ENCODE results near the gene UNC79.

UNC79 gene

DNA sequence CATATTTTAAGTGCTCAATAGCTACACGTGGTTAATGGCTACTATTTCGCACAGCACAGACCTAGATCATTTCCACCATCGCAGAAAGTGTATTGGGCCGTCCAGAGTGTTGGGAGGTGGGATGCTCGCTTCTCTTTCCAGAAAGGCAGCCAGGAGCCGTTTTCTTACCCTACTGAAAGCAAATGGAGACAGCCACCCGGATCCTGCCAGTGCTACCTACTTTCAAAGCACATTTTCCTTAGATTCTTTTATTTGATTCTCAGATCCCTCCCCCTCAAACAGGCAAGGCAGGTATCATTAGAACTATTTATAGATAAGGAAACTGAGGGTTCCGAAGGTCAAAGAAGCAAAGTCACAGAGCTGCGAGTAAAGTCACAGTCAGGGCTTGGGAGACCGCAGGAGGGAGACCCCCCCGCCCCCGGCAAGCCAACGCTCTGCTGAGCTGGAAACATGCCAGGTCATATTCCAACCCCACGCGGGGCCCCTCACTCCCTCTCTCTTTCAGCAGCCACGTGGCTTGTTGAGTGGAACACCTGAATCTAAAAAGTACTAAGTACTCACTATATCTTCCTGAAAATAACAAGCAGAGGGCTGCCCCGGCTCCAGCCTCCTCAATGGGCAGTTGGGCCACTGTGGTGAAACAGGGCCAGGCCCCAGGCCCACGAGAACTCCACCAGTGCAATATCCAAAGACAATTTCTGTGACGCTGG is 321.4 kb downstream of the UNC79 start:
- DNase-seq (ENCODE audit: low read depth): no peak

DNA sequence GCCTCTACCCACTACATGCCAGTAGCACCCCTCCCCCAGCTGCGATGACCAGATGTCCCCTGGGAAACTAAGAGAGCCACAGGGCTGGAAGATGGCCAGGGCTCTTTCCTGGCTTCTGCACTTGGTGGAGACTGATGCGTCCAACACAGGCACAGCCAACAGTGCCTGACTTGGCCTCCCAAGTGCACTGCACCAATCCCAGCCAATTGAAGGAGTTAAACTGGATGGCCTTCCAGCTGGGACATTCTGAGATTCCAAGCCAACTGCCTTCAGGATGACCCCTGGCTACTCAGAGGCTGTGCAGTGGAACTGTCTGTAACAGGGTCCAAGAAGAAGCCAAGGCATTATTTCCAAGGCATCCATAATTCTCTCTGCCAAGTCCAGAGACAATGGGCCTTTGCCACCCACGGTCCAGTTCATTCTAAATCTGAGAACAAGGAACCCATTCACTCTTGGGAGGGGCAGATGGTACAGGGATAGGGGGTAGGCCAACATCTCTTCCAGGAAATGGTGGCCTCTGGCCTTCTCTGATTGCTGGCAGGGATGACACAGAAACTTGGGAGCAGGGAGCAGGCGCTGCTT is 322.3 kb downstream of the UNC79 start:
- DNase-seq (ENCODE audit: low read depth): no peak

DNA sequence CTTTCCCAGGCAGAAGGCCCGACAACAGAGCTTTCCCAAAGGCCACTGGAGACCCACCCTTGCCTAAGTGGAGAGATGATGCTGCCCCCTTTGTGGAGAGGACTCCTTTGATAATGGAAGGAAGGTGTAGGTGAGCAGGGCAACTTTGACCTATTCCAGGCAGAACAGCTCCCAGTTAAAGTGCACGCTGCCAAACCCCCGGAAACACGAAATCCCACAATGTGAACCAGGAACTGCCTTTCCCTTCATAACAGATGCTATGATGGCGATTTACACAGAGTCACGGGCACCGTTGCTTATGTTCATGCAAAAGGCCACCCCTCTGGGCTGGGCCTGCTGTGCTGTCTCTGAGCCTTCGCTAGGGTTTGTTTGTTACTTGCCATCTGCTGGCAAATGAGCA is 322.9 kb downstream of the UNC79 start:
- DNase-seq (ENCODE audit: low read depth): no peak

DNA sequence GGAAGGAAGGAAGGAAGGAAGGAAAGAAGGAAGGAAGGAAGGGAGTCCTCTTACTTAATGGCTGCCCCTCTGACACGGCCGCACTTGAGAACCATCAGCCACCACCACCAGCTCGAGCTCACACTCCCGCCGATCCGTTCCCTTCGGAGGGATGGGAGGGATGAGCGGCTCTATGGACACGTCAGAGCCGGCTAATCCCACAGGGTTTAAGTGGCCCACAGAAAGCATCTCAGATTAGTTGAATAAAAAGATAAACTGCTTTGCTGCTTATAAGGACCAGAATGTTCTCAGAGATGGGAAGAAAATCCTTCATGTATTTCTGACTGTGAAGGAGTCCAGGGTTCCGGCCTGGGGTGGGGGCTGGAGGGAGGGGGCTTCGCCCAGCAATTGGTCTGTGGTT is 326.5 kb downstream of the UNC79 start:
- DNase-seq (ENCODE audit: low read depth): no peak
